MCF 10A (cell line): ENCODE measurements around the gene RELL1. TPM values are rescaled to one million over a fixed set of nuclear protein-coding genes. Genes with fewer than 3 reads are reported as not detected.

ENCODE experiments used
- Bru-seq: library from RNA; stranded (reverse); fragments of 400-500 nt; gene quantifications from one replicate; lab custom pipeline; 2021; lab: Mats Ljungman, UMichigan
- BruChase-seq, 2 experiments: library from RNA; stranded (reverse); fragments of 400-500 nt; gene quantifications; one replicate each; lab custom pipeline; 2021; lab: Mats Ljungman, UMichigan
- BruUV-seq: library from RNA; stranded (reverse); fragments of 400-500 nt; replicated peaks from 2 replicates; lab custom pipeline; 2021; lab: Mats Ljungman, UMichigan
- CTCF ChIA-PET: fragments of 300-600 bp; sonication (Branson Sonifier 250); formaldehyde crosslinking; extraction: SDS; loops from one replicate; lab custom pipeline; 2021; ENCODE audit warnings: antibody characterized with exemption, inconsistent platforms; lab: Yijun Ruan, JAX
- POLR2A ChIA-PET: fragments of 300-600, 350-650 bp; sonication (Branson Sonifier 250); formaldehyde crosslinking; extraction: SDS; loops from one replicate; lab custom pipeline; 2020; ENCODE audit warnings: antibody characterized with exemption, inconsistent platforms; lab: Yijun Ruan, JAX
- DNase-seq: peaks from one replicate; pipeline ENCODE4 v3.0.0-alpha.2; 2018; ENCODE audit not compliant: unreplicated experiment
- H3K27ac Mint-ChIP-seq: one replicate; pipeline ENCODE4 v1.8.0; 2022; ENCODE audit warnings: mild to moderate bottlenecking, low read depth, mixed read lengths; ENCODE audit not compliant: unreplicated experiment
- H3K27me3 Mint-ChIP-seq: one replicate; pipeline ENCODE4 v1.8.0; 2022; ENCODE audit warnings: mixed read lengths; ENCODE audit not compliant: insufficient read depth, unreplicated experiment
- H3K36me3 Mint-ChIP-seq: one replicate; pipeline ENCODE4 v1.8.0; 2022; ENCODE audit warnings: mild to moderate bottlenecking, moderate library complexity, mixed read lengths; ENCODE audit not compliant: insufficient read depth, unreplicated experiment
- H3K4me1 Mint-ChIP-seq: one replicate; pipeline ENCODE4 v1.8.0; 2022; ENCODE audit warnings: mixed read lengths; ENCODE audit not compliant: insufficient read depth, unreplicated experiment
- H3K4me3 Mint-ChIP-seq: one replicate; pipeline ENCODE4 v1.8.0; 2022; ENCODE audit warnings: mild to moderate bottlenecking, moderate library complexity, mixed read lengths; ENCODE audit not compliant: unreplicated experiment
- H3K9me3 Mint-ChIP-seq: one replicate; pipeline ENCODE4 v1.8.0; 2022; ENCODE audit warnings: mixed read lengths; ENCODE audit not compliant: unreplicated experiment
- intact Hi-C: fragments of 100-400 bp; cut with micrococcal nuclease; formaldehyde crosslinking; loops from 2 replicates; pipeline ENCODE4 v1.14.1; 2022
- long read RNA-seq: library from polyadenylated mRNA; stranded (forward); transcript quantifications from one replicate; pipeline ENCODE4 v2.0.0, GENCODE V29; 2022
- total RNA-seq: library from RNA; stranded (reverse); gene quantifications from 2 replicates; pipeline ENCODE4 v1.2.3, GENCODE V29; 2022
- TF ChIP-seq, protein P1 (sequence below): fragments of 200-600 bp; IDR thresholded peaks from one replicate; pipeline ENCODE4 v1.8.0; 2022; ENCODE audit warnings: antibody characterized with exemption, mild to moderate bottlenecking; ENCODE audit not compliant: unreplicated experiment

The RELL1 gene, protein sequence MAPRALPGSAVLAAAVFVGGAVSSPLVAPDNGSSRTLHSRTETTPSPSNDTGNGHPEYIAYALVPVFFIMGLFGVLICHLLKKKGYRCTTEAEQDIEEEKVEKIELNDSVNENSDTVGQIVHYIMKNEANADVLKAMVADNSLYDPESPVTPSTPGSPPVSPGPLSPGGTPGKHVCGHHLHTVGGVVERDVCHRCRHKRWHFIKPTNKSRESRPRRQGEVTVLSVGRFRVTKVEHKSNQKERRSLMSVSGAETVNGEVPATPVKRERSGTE
- total RNA-seq (28.6 and 34.0 TPM in 2 replicates), Bru-seq, nascent RNA (percentile 75 among the genes with signal in this experiment), BruChase-seq, experiment 1, labeled RNA remaining after a 6-hour chase (percentile 76 among the genes with signal in this experiment), BruChase-seq, experiment 2, labeled RNA remaining after a 2-hour chase (percentile 65 among the genes with signal in this experiment)
- long read RNA-seq, transcript RELL1-202 (7 exons, 1,350 nt) = major isoform, 10 of 16 reads
- long read RNA-seq, partial matches to known transcripts = 1 of 16 reads
- long read RNA-seq, other reads (novel, unspliced or antisense) = 5 of 16 reads

DNA sequence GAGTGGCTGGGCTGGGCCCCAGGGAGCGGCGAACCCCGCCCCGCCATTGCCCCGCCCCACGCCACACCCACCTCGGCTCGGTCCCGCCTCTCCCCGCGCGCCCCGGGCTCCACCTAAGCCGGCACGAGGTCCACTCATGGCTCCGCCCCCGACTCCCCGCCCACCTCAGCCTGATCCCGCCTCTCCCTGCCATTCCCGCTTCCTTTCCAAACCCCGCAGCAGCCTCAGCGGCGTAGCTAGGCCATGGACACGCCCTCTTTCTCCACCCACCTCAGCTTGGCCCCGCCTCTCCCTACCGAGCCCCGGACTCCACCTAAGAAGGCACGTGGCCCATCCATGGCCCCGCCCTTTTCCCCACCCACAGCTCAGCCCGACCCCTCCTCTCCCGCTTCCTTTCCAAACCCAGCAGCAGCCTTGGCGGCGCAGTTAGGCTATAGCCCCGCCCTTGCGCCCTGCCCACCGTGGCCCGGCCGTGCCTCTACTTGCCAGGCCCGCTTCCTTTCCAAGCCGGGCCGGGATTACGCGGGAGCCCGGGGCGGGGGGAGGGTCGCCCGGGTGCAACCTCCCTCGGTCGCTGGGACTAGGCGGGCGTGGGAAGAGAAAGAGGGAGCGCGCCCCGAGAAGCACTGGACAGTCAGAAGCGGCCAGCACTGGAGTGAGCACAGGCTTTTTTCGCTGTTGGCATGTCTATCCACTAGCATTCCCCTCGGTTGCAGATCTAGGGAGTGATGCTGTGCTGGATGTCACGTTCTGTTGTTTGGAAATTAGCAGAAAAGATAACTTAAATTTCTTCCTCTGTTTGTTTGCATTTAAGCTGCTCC, at the start of gene RELL1:
Gene RELL1, minus strand, starts transcription at position 4 of the 821 bp plus-strand sequence. CDS start 89 bp downstream, outside the sequence.
- TF ChIP-seq, protein P1, sequence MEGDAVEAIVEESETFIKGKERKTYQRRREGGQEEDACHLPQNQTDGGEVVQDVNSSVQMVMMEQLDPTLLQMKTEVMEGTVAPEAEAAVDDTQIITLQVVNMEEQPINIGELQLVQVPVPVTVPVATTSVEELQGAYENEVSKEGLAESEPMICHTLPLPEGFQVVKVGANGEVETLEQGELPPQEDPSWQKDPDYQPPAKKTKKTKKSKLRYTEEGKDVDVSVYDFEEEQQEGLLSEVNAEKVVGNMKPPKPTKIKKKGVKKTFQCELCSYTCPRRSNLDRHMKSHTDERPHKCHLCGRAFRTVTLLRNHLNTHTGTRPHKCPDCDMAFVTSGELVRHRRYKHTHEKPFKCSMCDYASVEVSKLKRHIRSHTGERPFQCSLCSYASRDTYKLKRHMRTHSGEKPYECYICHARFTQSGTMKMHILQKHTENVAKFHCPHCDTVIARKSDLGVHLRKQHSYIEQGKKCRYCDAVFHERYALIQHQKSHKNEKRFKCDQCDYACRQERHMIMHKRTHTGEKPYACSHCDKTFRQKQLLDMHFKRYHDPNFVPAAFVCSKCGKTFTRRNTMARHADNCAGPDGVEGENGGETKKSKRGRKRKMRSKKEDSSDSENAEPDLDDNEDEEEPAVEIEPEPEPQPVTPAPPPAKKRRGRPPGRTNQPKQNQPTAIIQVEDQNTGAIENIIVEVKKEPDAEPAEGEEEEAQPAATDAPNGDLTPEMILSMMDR = no peak
- ChIA-PET CTCF (interaction anchor here (1.5 kb wide), 1 partner anchor 115 kb away, joined by 4 read pairs; no protein-coding TSS in a partner anchor), POLR2A (interaction anchor here (0.6 to 1.6 kb wide), 21 partner anchors 9 to 636 kb away, joined by 3 to 17 read pairs (median 3); partner anchors contain the start of gene PGM2)
- no TSS peak for BruUV-seq
- peak within 1 kb of the TSS; percentile 85 for H3K4me3 Mint-ChIP-seq
- peak within 1 kb of the TSS; percentile 92 for H3K27ac Mint-ChIP-seq
- no peaks in the 10 kb centered on the region for H3K27me3 Mint-ChIP-seq
- no peaks in the 10 kb centered on the region for H3K36me3 Mint-ChIP-seq
- peaks cover 29% of the 10 kb centered on the region for H3K4me1 Mint-ChIP-seq
- no peaks in the 10 kb centered on the region for H3K9me3 Mint-ChIP-seq
- intact Hi-C loops = loop anchor here (1.0 to 5.0 kb wide), 4 partner anchors 20 to 234 kb away; a partner anchor contains a TSS
- DNase-seq = peak; percentile 99

DNA sequence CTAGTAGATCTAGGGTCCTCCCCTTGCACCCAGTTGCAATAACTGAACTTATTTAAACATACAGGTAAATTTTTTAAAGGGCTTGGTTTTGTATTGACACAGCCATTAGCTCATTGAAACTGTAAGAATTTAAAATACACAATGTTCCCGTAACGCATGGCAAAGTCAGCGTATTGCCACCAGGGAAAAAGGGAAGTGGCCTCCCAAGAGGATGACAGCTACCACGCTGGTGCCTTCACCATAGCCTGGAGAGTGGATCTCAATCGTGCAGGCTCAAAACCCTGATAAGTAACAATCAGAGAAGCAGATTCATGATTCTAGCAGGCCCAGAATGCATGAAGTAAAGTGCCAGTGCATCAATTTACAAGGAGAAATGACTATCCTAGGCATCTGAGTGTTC, 49.4 kb upstream of the RELL1 start:
- H3K27me3 Mint-ChIP-seq = no peaks in the 10 kb centered on the region
- peaks cover 4% of the 10 kb centered on the region for H3K4me1 Mint-ChIP-seq
- no peaks in the 10 kb centered on the region for H3K9me3 Mint-ChIP-seq
- DNase-seq = no peak
- ChIA-PET CTCF (no interaction called here), POLR2A (interaction anchor here (1.0 kb wide), 1 partner anchor 20 kb away, joined by 3 read pairs; no protein-coding TSS in a partner anchor)
- H3K4me3 Mint-ChIP-seq = no peak overlapping the region
- intact Hi-C loops = no loop called here
- no peaks in the 10 kb centered on the region for H3K36me3 Mint-ChIP-seq
- TF ChIP-seq, protein P1 = no peak
- no TSS peak for BruUV-seq
- no peak overlapping the region for H3K27ac Mint-ChIP-seq

DNA sequence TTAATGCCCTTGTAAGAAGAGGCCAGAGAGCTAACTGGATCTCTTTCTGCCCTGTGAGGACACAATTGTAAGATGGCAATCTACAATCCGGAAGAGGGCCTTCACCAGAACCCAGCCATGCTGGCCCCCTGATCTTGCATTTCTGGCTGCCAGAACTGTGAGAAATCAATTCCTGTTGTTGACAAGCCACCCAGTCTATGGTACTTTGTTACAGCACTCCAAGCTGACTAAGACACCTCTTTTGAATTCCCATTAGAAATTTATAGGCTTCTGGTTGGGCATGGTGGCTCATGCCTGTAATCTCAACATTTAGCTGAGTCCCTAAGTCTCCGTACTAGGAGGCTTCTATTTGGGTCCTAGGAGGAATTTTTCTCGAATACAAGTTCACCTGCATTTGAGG, 48.8 kb upstream of the RELL1 start:
- Mint-ChIP-seq H3K9me3 (no peaks in the 10 kb centered on the region), H3K36me3 (no peaks in the 10 kb centered on the region), H3K27ac (no peak overlapping the region), H3K4me3 (no peak overlapping the region), H3K4me1 (peaks cover 4% of the 10 kb centered on the region), H3K27me3 (no peaks in the 10 kb centered on the region)
- POLR2A ChIA-PET = interaction anchor here (1.0 kb wide), 1 partner anchor 19 kb away, joined by 3 read pairs; no protein-coding TSS in a partner anchor
- intact Hi-C loops = no loop called here
- CTCF ChIA-PET = no interaction called here
- no TSS peak for BruUV-seq
- DNase-seq = no peak
- TF ChIP-seq, protein P1 = no peak
